ENCODE results near the gene CCDC186. TPM values are rescaled to one million over a fixed set of nuclear protein-coding genes. Genes with fewer than 3 reads are reported as not detected.

The CCDC186 gene
- total RNA-seq = 10 to 100 TPM; 14.5 to 31.8 (median 19.3) TPM

DNA sequence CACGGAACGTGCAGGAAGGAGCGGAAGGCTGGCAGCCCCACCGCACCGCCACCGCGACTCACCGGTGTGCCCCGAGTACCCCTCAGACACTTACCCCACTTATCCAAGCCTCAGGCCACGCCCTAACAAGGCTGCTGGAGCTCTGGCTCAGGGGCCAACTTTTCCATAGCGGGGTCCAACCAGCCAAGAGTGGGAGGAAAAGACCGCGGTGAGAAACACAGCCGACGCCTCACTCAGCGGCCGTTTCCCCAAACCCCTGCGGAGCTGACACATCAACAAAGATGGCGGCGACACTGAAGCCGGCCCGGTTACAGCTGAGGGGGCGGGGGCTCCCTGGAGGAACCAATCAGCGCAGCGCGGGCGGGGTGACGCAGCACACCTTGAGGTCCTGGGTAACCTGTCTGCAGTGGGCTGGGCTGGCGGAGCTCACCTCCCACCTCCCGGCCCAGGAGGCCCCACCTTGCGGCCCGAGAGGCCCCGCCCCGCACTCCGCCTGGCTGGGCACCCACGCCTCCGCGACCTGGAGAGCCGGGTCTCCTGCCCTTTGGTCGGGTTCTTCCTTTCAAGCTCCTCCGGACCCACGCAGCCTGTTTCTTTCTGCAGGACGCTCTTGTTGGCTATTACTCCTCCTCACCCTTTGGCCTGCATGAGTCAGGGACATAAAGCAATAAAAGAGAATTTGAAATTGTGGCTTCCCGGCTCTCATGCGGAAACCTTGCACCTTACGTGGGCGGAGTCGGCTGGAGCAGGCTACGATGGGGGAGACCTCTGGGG lies at the start of gene CCDC186:
Gene CCDC186, minus strand, starts transcription at position 283 of the 774 bp plus-strand sequence. CDS start 10,935 bp downstream, outside the sequence.
- peak; percentile 98 for ATAC-seq (ENCODE audit: low FRiP score)
- TF ChIP-seq, protein P1, sequence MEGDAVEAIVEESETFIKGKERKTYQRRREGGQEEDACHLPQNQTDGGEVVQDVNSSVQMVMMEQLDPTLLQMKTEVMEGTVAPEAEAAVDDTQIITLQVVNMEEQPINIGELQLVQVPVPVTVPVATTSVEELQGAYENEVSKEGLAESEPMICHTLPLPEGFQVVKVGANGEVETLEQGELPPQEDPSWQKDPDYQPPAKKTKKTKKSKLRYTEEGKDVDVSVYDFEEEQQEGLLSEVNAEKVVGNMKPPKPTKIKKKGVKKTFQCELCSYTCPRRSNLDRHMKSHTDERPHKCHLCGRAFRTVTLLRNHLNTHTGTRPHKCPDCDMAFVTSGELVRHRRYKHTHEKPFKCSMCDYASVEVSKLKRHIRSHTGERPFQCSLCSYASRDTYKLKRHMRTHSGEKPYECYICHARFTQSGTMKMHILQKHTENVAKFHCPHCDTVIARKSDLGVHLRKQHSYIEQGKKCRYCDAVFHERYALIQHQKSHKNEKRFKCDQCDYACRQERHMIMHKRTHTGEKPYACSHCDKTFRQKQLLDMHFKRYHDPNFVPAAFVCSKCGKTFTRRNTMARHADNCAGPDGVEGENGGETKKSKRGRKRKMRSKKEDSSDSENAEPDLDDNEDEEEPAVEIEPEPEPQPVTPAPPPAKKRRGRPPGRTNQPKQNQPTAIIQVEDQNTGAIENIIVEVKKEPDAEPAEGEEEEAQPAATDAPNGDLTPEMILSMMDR (IDR thresholded peaks at IDR 0.05) = no peak
- peak; percentile 82 for DNase-seq (ENCODE audit: low spot score)

DNA sequence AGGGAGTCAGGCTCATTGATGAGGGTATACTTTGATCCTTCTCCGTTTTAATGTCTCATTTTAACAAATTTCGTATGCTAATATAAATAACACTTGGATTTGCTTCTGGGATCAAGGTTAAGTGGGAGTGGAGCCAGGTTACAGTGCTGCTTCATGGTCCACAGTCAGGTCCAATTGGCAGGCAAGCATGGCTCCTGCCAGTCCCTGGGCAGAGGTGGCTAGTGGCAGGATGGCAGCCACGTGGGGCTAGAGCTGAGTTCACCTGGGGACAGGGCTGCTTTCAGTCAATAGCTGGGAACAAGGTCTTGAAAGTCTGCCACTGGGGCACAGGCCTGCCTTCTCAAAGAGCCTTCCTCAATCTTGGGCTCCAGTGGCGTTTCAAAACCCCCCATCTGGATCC lies 49.1 kb upstream of the CCDC186 start:
- TF ChIP-seq, protein P1 (IDR thresholded peaks at IDR 0.05) = no peak
- DNase-seq (ENCODE audit: low spot score) (no peak), ATAC-seq (ENCODE audit: low FRiP score) (no peak)

DNA sequence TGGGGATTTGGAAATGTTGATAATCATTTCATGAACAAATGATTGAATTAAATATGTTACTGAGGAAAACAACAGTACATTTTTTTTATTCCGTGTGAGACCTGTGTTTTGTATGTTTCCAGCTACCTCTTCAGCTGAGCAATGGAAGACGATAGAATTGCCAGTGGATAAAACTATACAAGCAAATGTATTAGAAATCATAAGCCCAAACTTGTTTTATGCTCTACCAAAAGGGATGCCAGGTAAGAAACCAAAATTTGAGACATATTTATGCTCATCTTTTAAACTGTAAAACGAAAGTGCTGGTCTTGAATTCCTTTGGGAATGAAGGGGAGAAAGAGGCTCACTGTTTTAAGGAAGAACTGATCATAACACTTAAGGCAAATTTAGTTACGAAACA lies 47.2 kb upstream of the CCDC186 start:
- TF ChIP-seq, protein P1 (IDR thresholded peaks at IDR 0.05) = no peak
- ATAC-seq (ENCODE audit: low FRiP score) (no peak), DNase-seq (ENCODE audit: low spot score) (no peak)

GRCh38 chr10:114220281-114220680 lies 46.3 kb upstream of the CCDC186 start:
- TF ChIP-seq, protein P1 (IDR thresholded peaks at IDR 0.05) = no peak
- no peak for ATAC-seq (ENCODE audit: low FRiP score)

DNA sequence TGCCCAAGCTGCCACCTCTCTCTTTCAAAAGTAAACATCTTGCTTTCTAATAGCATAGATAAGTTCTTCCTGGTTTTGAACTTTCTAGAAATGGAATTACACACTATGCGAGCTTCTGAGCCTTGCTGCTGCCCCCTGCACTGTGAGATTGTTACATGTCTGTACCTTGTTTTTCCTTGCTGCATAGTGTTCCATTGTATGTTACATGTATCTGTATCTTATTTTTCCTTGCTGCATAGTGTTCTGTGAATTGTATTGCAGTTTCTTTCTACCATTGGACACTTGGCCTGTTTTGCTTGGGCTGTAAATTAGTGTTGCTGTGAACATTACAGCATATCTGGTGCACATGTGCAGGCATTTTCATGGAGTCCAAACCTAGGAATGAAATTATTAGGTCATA lies 41.0 kb upstream of the CCDC186 start:
- no peak for ATAC-seq (ENCODE audit: low FRiP score)
- TF ChIP-seq, protein P1 (IDR thresholded peaks at IDR 0.05) = no peak
- DNase-seq (ENCODE audit: low spot score) = no peak

More at GRCh38 chr10:114220281-114220680, 46.3 kb upstream of the CCDC186 start:
- no peak for DNase-seq (ENCODE audit: low spot score)

DNA sequence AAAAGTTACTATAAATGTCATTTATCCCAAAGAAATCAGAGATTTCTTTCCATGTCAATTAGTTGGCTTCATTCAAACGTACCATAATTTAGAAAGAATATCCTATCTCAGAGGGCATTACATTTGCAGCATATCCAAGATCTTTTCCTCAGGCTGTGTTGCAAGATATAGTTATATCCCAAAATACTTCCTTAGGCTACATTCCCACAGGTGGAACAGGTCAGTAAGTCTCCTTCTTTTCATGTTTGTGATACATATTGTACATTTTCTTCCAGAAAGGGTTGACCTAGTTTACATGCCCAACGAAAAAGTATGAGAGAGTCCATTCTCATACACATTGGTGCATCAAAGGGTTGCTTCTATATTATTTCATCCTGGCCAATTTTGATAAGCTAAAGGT lies 38.1 kb upstream of the CCDC186 start:
- DNase-seq (ENCODE audit: low spot score) = no peak
- TF ChIP-seq, protein P1 (IDR thresholded peaks at IDR 0.05) = no peak
- no peak for ATAC-seq (ENCODE audit: low FRiP score)

GRCh38 chr10:114208351-114208750 lies 34.3 kb upstream of the CCDC186 start:
- TF ChIP-seq, protein P1 (IDR thresholded peaks at IDR 0.05) = no peak
- ATAC-seq (ENCODE audit: low FRiP score) (no peak), DNase-seq (ENCODE audit: low spot score) (no peak)
